Measurements from ENCODE around the gene HNRNPF.

GRCh38 chr10:43409385-43410109 is 561 bp upstream of the HNRNPF start:
- TF ChIP-seq CTCF (optimal IDR thresholded peaks at IDR 0.05 in 1 of 3, IDR thresholded peaks at IDR 0.05 in 1 of 3, conservative IDR thresholded peaks at IDR 0.05 in 1 of 3; ENCODE audit: extremely low read depth in 1 of 3, insufficient read depth in 2 of 3, low read length in 3 of 3) (no peak), EZH2 (IDR thresholded peaks at IDR 0.05; ENCODE audit: low read length) (no peak)

All from keratinocyte (primary cell).